Liver (tissue), 9 donors: ENCODE measurements around the gene GTPBP1. TPM values are rescaled to one million over a fixed set of nuclear protein-coding genes. Genes with fewer than 3 reads are reported as not detected.

Experiments used
- DNase-seq: peaks from one replicate; pipeline ENCODE4 v3.0.0-alpha.2; 2017; ENCODE audit warnings: low spot score
- H3K27ac ChIP-seq, 2 donors: one replicate each; pipeline ENCODE4 v1.7.0; 2013; ENCODE audit warnings: inconsistent platforms in 2 of 2, low read length in 2 of 2, control low read depth in 1 of 2, low read depth in 1 of 2, mild to moderate bottlenecking in 1 of 2
- H3K27me3 ChIP-seq, 4 donors: one replicate each; pipeline versions ENCODE4 v1.6.1 to v1.7.0; 2013; ENCODE audit warnings: low read length in 3 of 4, inconsistent platforms in 1 of 4, mild to moderate bottlenecking in 1 of 4, moderate library complexity in 1 of 4; ENCODE audit not compliant: control insufficient read depth in 4 of 4, insufficient read depth in 4 of 4
- H3K36me3 ChIP-seq, 4 donors: one replicate each; pipeline versions ENCODE4 v1.6.1 to v1.7.0; 2013; ENCODE audit warnings: low read length in 3 of 4, mild to moderate bottlenecking in 3 of 4, low read depth in 1 of 4, moderate library complexity in 1 of 4; ENCODE audit not compliant: control insufficient read depth in 4 of 4, insufficient read depth in 3 of 4
- H3K4me1 ChIP-seq, 4 donors: one replicate each; pipeline versions ENCODE4 v1.6.1 to v1.7.0; 2013; ENCODE audit warnings: low read length in 3 of 4, mild to moderate bottlenecking in 3 of 4, moderate library complexity in 1 of 4; ENCODE audit not compliant: control insufficient read depth in 4 of 4, insufficient read depth in 4 of 4
- H3K4me3 ChIP-seq, 3 donors: one replicate each; pipeline versions ENCODE4 v1.6.1 to v1.7.0; 2013; ENCODE audit warnings: low read length in 3 of 3, control low read depth in 1 of 3, low read depth in 1 of 3, mild to moderate bottlenecking in 1 of 3
- H3K9ac ChIP-seq, 2 donors: one replicate each; pipeline ENCODE4 v1.7.0; 2013; ENCODE audit warnings: low read length in 2 of 2, mild to moderate bottlenecking in 2 of 2, moderate library complexity in 2 of 2, control low read depth in 1 of 2, low read depth in 1 of 2
- H3K9me3 ChIP-seq, 4 donors: one replicate each; pipeline versions ENCODE4 v1.6.1 to v1.7.0; 2013; ENCODE audit warnings: low read length in 3 of 4; ENCODE audit not compliant: control insufficient read depth in 4 of 4
- ATF3 ChIP-seq: IDR thresholded peaks from 2 replicates; pipeline ENCODE4 v1.6.1; 2016; ENCODE audit warnings: antibody characterized with exemption
- CTCF ChIP-seq: fragments of 150-350 bp; IDR thresholded peaks from 2 replicates; pipeline ENCODE4 v1.5.1; 2017; ENCODE audit warnings: improper control_type of control experiment, low read depth, low read length; ENCODE audit not compliant: missing input control
- EGR1 ChIP-seq, 2 donors: IDR thresholded peaks; 2 replicates each; pipeline ENCODE4 v1.6.1; 2016 to 2018; ENCODE audit warnings: antibody characterized with exemption in 2 of 2, low read depth in 2 of 2
- FOXA1 ChIP-seq: IDR thresholded peaks from 2 replicates; pipeline ENCODE4 v1.6.1; 2016; ENCODE audit warnings: antibody characterized with exemption
- FOXA2 ChIP-seq: IDR thresholded peaks from 2 replicates; pipeline ENCODE4 v1.6.1; 2016; ENCODE audit warnings: antibody characterized with exemption
- GABPA ChIP-seq, 2 donors: IDR thresholded peaks in 1 of 2; conservative IDR thresholded peaks in 1 of 2; 2 replicates each; pipeline ENCODE4 v1.6.1; 2016; ENCODE audit warnings: antibody characterized with exemption in 2 of 2, mild to moderate bottlenecking in 1 of 2, moderate library complexity in 1 of 2
- HNF4A ChIP-seq, 2 donors: conservative IDR thresholded peaks; 2 replicates each; pipeline ENCODE4 v1.6.1; 2016; ENCODE audit warnings: antibody characterized with exemption in 2 of 2, mild to moderate bottlenecking in 2 of 2
- HNF4G ChIP-seq: IDR thresholded peaks from 2 replicates; pipeline ENCODE4 v1.6.1; 2016; ENCODE audit warnings: antibody characterized with exemption
- JUND ChIP-seq, 2 donors: IDR thresholded peaks; 2 replicates each; pipeline ENCODE4 v1.6.1; 2016; ENCODE audit warnings: antibody characterized with exemption in 2 of 2
- MAX ChIP-seq: IDR thresholded peaks from 2 replicates; pipeline ENCODE4 v1.6.1; 2016; ENCODE audit warnings: antibody characterized with exemption
- NR2F2 ChIP-seq: IDR thresholded peaks from 2 replicates; pipeline ENCODE4 v1.6.1; 2016; ENCODE audit warnings: antibody characterized with exemption
- RAD21 ChIP-seq, 2 donors: IDR thresholded peaks; 2 replicates each; pipeline ENCODE4 v1.6.1; 2016; ENCODE audit warnings: antibody characterized with exemption in 2 of 2, mild to moderate bottlenecking in 2 of 2
- RXRA ChIP-seq, 2 donors: IDR thresholded peaks; 2 replicates each; pipeline ENCODE4 v1.6.1; 2017 to 2018; ENCODE audit warnings: antibody characterized with exemption in 2 of 2, mild to moderate bottlenecking in 1 of 2
- SP1 ChIP-seq: IDR thresholded peaks from 2 replicates; pipeline ENCODE4 v1.6.1; 2018; ENCODE audit warnings: antibody characterized with exemption, mild to moderate bottlenecking
- TAF1 ChIP-seq: conservative IDR thresholded peaks from 2 replicates; pipeline ENCODE4 v1.6.1; 2016; ENCODE audit warnings: antibody characterized with exemption, mild to moderate bottlenecking
- YY1 ChIP-seq: IDR thresholded peaks from 2 replicates; pipeline ENCODE4 v1.6.1; 2016; ENCODE audit warnings: antibody characterized with exemption, mild to moderate bottlenecking
- ZBTB33 ChIP-seq: IDR thresholded peaks from 2 replicates; pipeline ENCODE4 v1.6.1; 2016; ENCODE audit warnings: antibody characterized with exemption
- WGBS: extraction: QIAGEN DNeasy Blood & Tissue Kit; methylation state at CpG from one replicate; pipeline ENCODE4 v1.1.7; 2013; 5-methylcytosine and 5-hydroxymethylcytosine counted together
- polyA plus RNA-seq, 2 donors: library from polyadenylated mRNA; stranded (reverse) in 1 of 2; unstranded in 1 of 2; fragments of 200-250 nt in 1 of 2; fragments of >200 nt in 1 of 2; fragmentation: Nextera tagmentation in 1 of 2; extraction: Ambion mirVana in 1 of 2; gene quantifications; one replicate each; pipeline versions ENCODE4 v1.2.1 to v1.2.3, GENCODE V29; 2013 to 2015
- total RNA-seq, 2 donors: library from RNA; depleted of rRNA; stranded (reverse); fragments of >200 nt; gene quantifications; one replicate each; pipeline ENCODE4 v1.2.3, GENCODE V29; 2014
- TF ChIP-seq, protein P1 (sequence below): IDR thresholded peaks from 2 replicates; pipeline ENCODE4 v1.6.1; 2016; ENCODE audit warnings: antibody characterized with exemption, mild to moderate bottlenecking
- donor health status: healthy.
- donor health status: healthy.
- donor health status: healthy.
- donor health status: healthy.
- donor health status: healthy.

GTPBP1 gene
- total and polyA plus RNA-seq, 4 donors, result 5.3 to 56.3 (median 16.1) TPM

GRCh38 chr22:38732251-38732815, 26.6 kb downstream of the GTPBP1 start:
- H3K27ac ChIP-seq, result peak overlapping the region; percentile 81 to 83
- no peaks in the 10 kb centered on the region for H3K27me3 ChIP-seq
- 36% methylated on average over 13 of the region's 13 CpGs for WGBS
- no peaks in the 10 kb centered on the region for H3K9me3 ChIP-seq
- no peak for DNase-seq
- peaks cover 31 to 62% (median 38%) of the 10 kb centered on the region in 4 donors for H3K36me3 ChIP-seq
- H3K4me3 ChIP-seq, result no peak overlapping the region
- H3K9ac ChIP-seq, result no peak overlapping the region
- peaks cover 29 to 64% (median 51%) of the 10 kb centered on the region in 4 donors for H3K4me1 ChIP-seq
- TF ChIP-seq ZBTB33 (no peak), JUND (IDR thresholded peaks at IDR 0.05) (peak in 1 of 2 donors; percentile 53), EGR1 (IDR thresholded peaks at IDR 0.05; ENCODE audit: low read depth in 2 of 2) (peak in 1 of 2 donors; percentile 48), TAF1 (no peak), FOXA2 (peak; percentile 90), YY1 (peak; percentile 52), ATF3 (no peak), FOXA1 (peak; percentile 62), MAX (no peak), NR2F2 (no peak), RAD21 (IDR thresholded peaks at IDR 0.05) (peak in 1 of 2 donors; percentile 13), HNF4G (no peak), HNF4A (conservative IDR thresholded peaks at IDR 0.05) (peak; percentile 46 to 70), CTCF (peak; percentile 24), SP1 (peak; percentile 60), GABPA (IDR thresholded peaks at IDR 0.05 in 1 of 2, conservative IDR thresholded peaks at IDR 0.05 in 1 of 2) (peak in 1 of 2 donors; percentile 50), RXRA (IDR thresholded peaks at IDR 0.05) (peak; percentile 47 to 74)
- TF ChIP-seq, protein P1, sequence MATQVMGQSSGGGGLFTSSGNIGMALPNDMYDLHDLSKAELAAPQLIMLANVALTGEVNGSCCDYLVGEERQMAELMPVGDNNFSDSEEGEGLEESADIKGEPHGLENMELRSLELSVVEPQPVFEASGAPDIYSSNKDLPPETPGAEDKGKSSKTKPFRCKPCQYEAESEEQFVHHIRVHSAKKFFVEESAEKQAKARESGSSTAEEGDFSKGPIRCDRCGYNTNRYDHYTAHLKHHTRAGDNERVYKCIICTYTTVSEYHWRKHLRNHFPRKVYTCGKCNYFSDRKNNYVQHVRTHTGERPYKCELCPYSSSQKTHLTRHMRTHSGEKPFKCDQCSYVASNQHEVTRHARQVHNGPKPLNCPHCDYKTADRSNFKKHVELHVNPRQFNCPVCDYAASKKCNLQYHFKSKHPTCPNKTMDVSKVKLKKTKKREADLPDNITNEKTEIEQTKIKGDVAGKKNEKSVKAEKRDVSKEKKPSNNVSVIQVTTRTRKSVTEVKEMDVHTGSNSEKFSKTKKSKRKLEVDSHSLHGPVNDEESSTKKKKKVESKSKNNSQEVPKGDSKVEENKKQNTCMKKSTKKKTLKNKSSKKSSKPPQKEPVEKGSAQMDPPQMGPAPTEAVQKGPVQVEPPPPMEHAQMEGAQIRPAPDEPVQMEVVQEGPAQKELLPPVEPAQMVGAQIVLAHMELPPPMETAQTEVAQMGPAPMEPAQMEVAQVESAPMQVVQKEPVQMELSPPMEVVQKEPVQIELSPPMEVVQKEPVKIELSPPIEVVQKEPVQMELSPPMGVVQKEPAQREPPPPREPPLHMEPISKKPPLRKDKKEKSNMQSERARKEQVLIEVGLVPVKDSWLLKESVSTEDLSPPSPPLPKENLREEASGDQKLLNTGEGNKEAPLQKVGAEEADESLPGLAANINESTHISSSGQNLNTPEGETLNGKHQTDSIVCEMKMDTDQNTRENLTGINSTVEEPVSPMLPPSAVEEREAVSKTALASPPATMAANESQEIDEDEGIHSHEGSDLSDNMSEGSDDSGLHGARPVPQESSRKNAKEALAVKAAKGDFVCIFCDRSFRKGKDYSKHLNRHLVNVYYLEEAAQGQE, result peak; percentile 35
